ENCODE data around the gene PTPN3. TPM values are rescaled to one million over a fixed set of nuclear protein-coding genes. Genes with fewer than 3 reads are reported as not detected.

The PTPN3 gene
- polyA plus RNA-seq, 4 donors: 15.3 to 43.5 (median 34.0) TPM

DNA sequence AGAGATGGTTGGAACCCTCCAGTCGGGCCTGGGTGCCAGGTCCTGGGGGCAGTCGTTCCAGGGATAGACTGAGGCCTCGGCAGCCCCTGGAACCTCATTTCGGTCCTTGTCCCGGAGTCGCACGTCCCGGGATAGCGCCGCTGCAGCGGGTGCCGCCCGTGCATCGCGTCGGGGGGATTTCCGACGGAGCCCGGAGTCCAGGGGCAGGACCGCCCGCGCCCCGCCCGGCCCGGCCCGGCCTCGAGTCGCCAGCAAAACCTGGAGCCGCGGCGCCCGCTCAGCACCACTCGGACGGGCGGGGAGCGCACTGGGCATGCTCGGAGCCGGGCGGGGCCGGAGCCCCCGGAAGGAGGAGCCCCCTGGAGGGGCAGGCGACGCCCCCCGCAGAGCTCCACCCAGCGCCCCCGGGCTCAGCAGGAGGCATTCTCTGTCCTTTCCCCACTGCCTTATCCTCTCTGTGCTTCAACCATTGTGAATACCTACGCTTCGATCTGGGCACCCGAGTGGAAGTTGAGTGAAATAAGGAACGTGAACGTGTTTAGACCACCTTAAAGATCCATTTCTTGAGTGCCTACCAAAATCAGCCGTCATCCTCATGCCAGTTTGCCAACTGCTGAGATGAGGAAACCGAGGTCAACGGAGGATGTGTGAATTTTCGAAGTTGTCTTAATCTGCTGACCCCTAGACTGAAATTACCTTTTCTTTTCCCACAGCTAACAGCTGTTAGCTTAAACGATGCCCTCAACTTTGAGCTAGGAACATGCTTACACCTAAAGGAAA is 1.7 kb upstream of the PTPN3 start:
- DNase-seq (peak; percentile 61 to 89), FAIRE-seq (no peak)
- peaks cover 0 to 17% (median 7%) of the 10 kb centered on the region in 3 donors for H3K4me1 ChIP-seq (ENCODE audit: control insufficient read depth in 3 of 3, insufficient read depth in 2 of 3, low read depth in 1 of 3, low read length in 2 of 3)
- H3K9me3 ChIP-seq (ENCODE audit: control insufficient read depth in 2 of 2, insufficient read depth in 1 of 2, low read depth in 1 of 2, low read length in 1 of 2): no peaks in the 10 kb centered on the region
- peaks cover 0 to 7% (median 5%) of the 10 kb centered on the region in 3 donors for H3K27me3 ChIP-seq (ENCODE audit: control insufficient read depth in 3 of 3, insufficient read depth in 3 of 3, low read length in 3 of 3)
- H3K27ac ChIP-seq (ENCODE audit: low read depth in 1 of 3, low read length in 2 of 3): peak overlapping the region in 1 of 3 donors; percentile 80
- 3 to 7% (median 5%) methylated on average over 35 to 56 of the region's 56 CpGs for WGBS, 3 donors
- peak overlapping the region in 2 of 3 donors; percentile 39 to 61 for H3K4me3 ChIP-seq (ENCODE audit: low read depth in 1 of 3, low read length in 3 of 3)
- peaks cover 0 to 7% (median 0%) of the 10 kb centered on the region in 3 donors for H3K36me3 ChIP-seq (ENCODE audit: control insufficient read depth in 3 of 3, insufficient read depth in 2 of 3, low read depth in 1 of 3, low read length in 3 of 3)

GRCh38 chr9:109499093-109499630 is 1.1 kb upstream of the PTPN3 start:
- Histone ChIP-seq H3K27ac (ENCODE audit: low read depth in 1 of 3, low read length in 2 of 3) (peak overlapping the region in 1 of 3 donors; percentile 80), H3K4me3 (ENCODE audit: low read depth in 1 of 3, low read length in 3 of 3) (peak overlapping the region in 2 of 3 donors; percentile 39 to 61), H3K4me1 (ENCODE audit: control insufficient read depth in 3 of 3, insufficient read depth in 2 of 3, low read depth in 1 of 3, low read length in 2 of 3) (peaks cover 0 to 23% (median 8%) of the 10 kb centered on the region in 3 donors), H3K27me3 (ENCODE audit: control insufficient read depth in 3 of 3, insufficient read depth in 3 of 3, low read length in 3 of 3) (peaks cover 0 to 7% (median 5%) of the 10 kb centered on the region in 3 donors), H3K36me3 (ENCODE audit: control insufficient read depth in 3 of 3, insufficient read depth in 2 of 3, low read depth in 1 of 3, low read length in 3 of 3) (peaks cover 0 to 13% (median 0%) of the 10 kb centered on the region in 3 donors), H3K9me3 (ENCODE audit: control insufficient read depth in 2 of 2, insufficient read depth in 1 of 2, low read depth in 1 of 2, low read length in 1 of 2) (no peaks in the 10 kb centered on the region)
- FAIRE-seq (no peak), DNase-seq (peak; percentile 5 to 37)
- WGBS, 3 donors: 21 to 28% (median 26%) methylated on average over 12 of the region's 12 CpGs

GRCh38 chr9:109497226-109498153 is 617 bp downstream of the PTPN3 start:
- peaks cover 0 to 32% (median 8%) of the 10 kb centered on the region in 3 donors for H3K4me1 ChIP-seq (ENCODE audit: control insufficient read depth in 3 of 3, insufficient read depth in 2 of 3, low read depth in 1 of 3, low read length in 2 of 3)
- FAIRE-seq (no peak), DNase-seq (peak; percentile 70 to 78)
- H3K36me3 ChIP-seq (ENCODE audit: control insufficient read depth in 3 of 3, insufficient read depth in 2 of 3, low read depth in 1 of 3, low read length in 3 of 3): peaks cover 0 to 23% (median 0%) of the 10 kb centered on the region in 3 donors
- WGBS, 3 donors: 3 to 10% (median 5%) methylated on average over 27 to 82 of the region's 82 CpGs
- peak overlapping the region; percentile 47 to 75 (median 50) for H3K4me3 ChIP-seq (ENCODE audit: low read depth in 1 of 3, low read length in 3 of 3)
- H3K27me3 ChIP-seq (ENCODE audit: control insufficient read depth in 3 of 3, insufficient read depth in 3 of 3, low read length in 3 of 3): peaks cover 0 to 7% (median 5%) of the 10 kb centered on the region in 3 donors
- peak overlapping the region; percentile 83 to 92 (median 83) for H3K27ac ChIP-seq (ENCODE audit: low read depth in 1 of 3, low read length in 2 of 3)
- H3K9me3 ChIP-seq (ENCODE audit: control insufficient read depth in 2 of 2, insufficient read depth in 1 of 2, low read depth in 1 of 2, low read length in 1 of 2): no peaks in the 10 kb centered on the region

GRCh38 chr9:109496841-109497225 is 1.3 kb downstream of the PTPN3 start:
- no peaks in the 10 kb centered on the region for H3K9me3 ChIP-seq (ENCODE audit: control insufficient read depth in 2 of 2, insufficient read depth in 1 of 2, low read depth in 1 of 2, low read length in 1 of 2)
- peaks cover 0 to 28% (median 0%) of the 10 kb centered on the region in 3 donors for H3K36me3 ChIP-seq (ENCODE audit: control insufficient read depth in 3 of 3, insufficient read depth in 2 of 3, low read depth in 1 of 3, low read length in 3 of 3)
- peaks cover 0 to 34% (median 8%) of the 10 kb centered on the region in 3 donors for H3K4me1 ChIP-seq (ENCODE audit: control insufficient read depth in 3 of 3, insufficient read depth in 2 of 3, low read depth in 1 of 3, low read length in 2 of 3)
- H3K27ac ChIP-seq (ENCODE audit: low read depth in 1 of 3, low read length in 2 of 3): peak overlapping the region; percentile 50 to 92 (median 83)
- FAIRE-seq: no peak
- 21 to 68% (median 34%) methylated on average over 4 of the region's 4 CpGs for WGBS, 3 donors
- DNase-seq: peak in 1 of 2 donors; percentile 39
- peak overlapping the region in 2 of 3 donors; percentile 50 to 75 for H3K4me3 ChIP-seq (ENCODE audit: low read depth in 1 of 3, low read length in 3 of 3)
- H3K27me3 ChIP-seq (ENCODE audit: control insufficient read depth in 3 of 3, insufficient read depth in 3 of 3, low read length in 3 of 3): peaks cover 0 to 7% (median 5%) of the 10 kb centered on the region in 3 donors

- peaks cover 0 to 28% (median 0%) of the 10 kb centered on the region in 3 donors for H3K36me3 ChIP-seq (ENCODE audit: control insufficient read depth in 3 of 3, insufficient read depth in 2 of 3, low read depth in 1 of 3, low read length in 3 of 3)
- peak overlapping the region in 2 of 3 donors; percentile 83 to 92 for H3K27ac ChIP-seq (ENCODE audit: low read depth in 1 of 3, low read length in 2 of 3)
- peak overlapping the region in 2 of 3 donors; percentile 50 to 75 for H3K4me3 ChIP-seq (ENCODE audit: low read depth in 1 of 3, low read length in 3 of 3)
- no peak for FAIRE-seq
- peak; percentile 77 to 79 for DNase-seq
- peaks cover 0 to 7% (median 5%) of the 10 kb centered on the region in 3 donors for H3K27me3 ChIP-seq (ENCODE audit: control insufficient read depth in 3 of 3, insufficient read depth in 3 of 3, low read length in 3 of 3)
- WGBS, 3 donors: 16 to 68% (median 37%) methylated on average over 3 of the region's 3 CpGs
- H3K9me3 ChIP-seq (ENCODE audit: control insufficient read depth in 2 of 2, insufficient read depth in 1 of 2, low read depth in 1 of 2, low read length in 1 of 2): no peaks in the 10 kb centered on the region
- peaks cover 0 to 38% (median 8%) of the 10 kb centered on the region in 3 donors for H3K4me1 ChIP-seq (ENCODE audit: control insufficient read depth in 3 of 3, insufficient read depth in 2 of 3, low read depth in 1 of 3, low read length in 2 of 3)
Observed at GRCh38 chr9:109496218-109496617, 1.9 kb downstream of the PTPN3 start.

- WGBS, 3 donors: 74 to 91% (median 77%) methylated on average over 6 of the region's 6 CpGs
- no peak for FAIRE-seq
- Histone ChIP-seq H3K36me3 (ENCODE audit: control insufficient read depth in 3 of 3, insufficient read depth in 2 of 3, low read depth in 1 of 3, low read length in 3 of 3) (peaks cover 0 to 40% (median 0%) of the 10 kb centered on the region in 3 donors), H3K27ac (ENCODE audit: low read depth in 1 of 3, low read length in 2 of 3) (no peak overlapping the region), H3K4me1 (ENCODE audit: control insufficient read depth in 3 of 3, insufficient read depth in 2 of 3, low read depth in 1 of 3, low read length in 2 of 3) (peaks cover 0 to 43% (median 9%) of the 10 kb centered on the region in 3 donors), H3K4me3 (ENCODE audit: low read depth in 1 of 3, low read length in 3 of 3) (no peak overlapping the region), H3K27me3 (ENCODE audit: control insufficient read depth in 3 of 3, insufficient read depth in 3 of 3, low read length in 3 of 3) (peaks cover 0 to 4% (median 0%) of the 10 kb centered on the region in 3 donors), H3K9me3 (ENCODE audit: control insufficient read depth in 2 of 2, insufficient read depth in 1 of 2, low read depth in 1 of 2, low read length in 1 of 2) (no peaks in the 10 kb centered on the region)
- DNase-seq: no peak
Observed at GRCh38 chr9:109493648-109494047, 4.5 kb downstream of the PTPN3 start.

DNA sequence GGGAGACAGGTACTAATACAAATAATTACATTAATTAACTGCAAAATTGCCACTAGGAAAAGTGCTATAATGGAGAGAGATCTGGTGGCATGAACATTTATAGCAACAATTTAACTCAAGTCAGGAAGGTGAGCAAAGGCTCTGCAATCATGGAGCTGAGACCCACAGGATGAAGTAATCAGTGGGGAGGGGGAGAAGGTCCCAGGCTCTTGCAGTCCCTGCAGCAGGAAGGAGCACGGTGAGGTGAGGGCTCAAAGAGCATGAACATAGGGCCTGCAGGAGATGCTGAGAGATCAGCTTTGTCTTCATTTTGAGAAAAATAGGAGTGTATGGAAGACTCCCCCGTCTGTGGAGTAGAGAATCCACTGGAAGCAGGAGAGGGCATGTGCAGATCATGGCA is 6.5 kb downstream of the PTPN3 start:
- Histone ChIP-seq H3K27ac (ENCODE audit: low read depth in 1 of 3, low read length in 2 of 3) (no peak overlapping the region), H3K36me3 (ENCODE audit: control insufficient read depth in 3 of 3, insufficient read depth in 2 of 3, low read depth in 1 of 3, low read length in 3 of 3) (peaks cover 0 to 47% (median 0%) of the 10 kb centered on the region in 3 donors), H3K4me1 (ENCODE audit: control insufficient read depth in 3 of 3, insufficient read depth in 2 of 3, low read depth in 1 of 3, low read length in 2 of 3) (peaks cover 4 to 49% (median 9%) of the 10 kb centered on the region in 3 donors), H3K9me3 (ENCODE audit: control insufficient read depth in 2 of 2, insufficient read depth in 1 of 2, low read depth in 1 of 2, low read length in 1 of 2) (no peaks in the 10 kb centered on the region), H3K27me3 (ENCODE audit: control insufficient read depth in 3 of 3, insufficient read depth in 3 of 3, low read length in 3 of 3) (peaks cover 0 to 1% (median 0%) of the 10 kb centered on the region in 3 donors), H3K4me3 (ENCODE audit: low read depth in 1 of 3, low read length in 3 of 3) (no peak overlapping the region)
- no peak for FAIRE-seq
- no peak for DNase-seq
- 70 to 86% (median 83%) methylated on average over 2 of the region's 2 CpGs for WGBS, 3 donors

All from small intestine (tissue), 7 donors.